HT-29 (cell line): ENCODE results near the gene CNBD2. TPM values are rescaled to one million over a fixed set of nuclear protein-coding genes. Genes with fewer than 3 reads are reported as not detected.
A peak's percentile ranks its signal among the peaks of the same experiment; 100 is the strongest.
"Not testable (repeated sequence)": the region's sequence is repeated elsewhere in the genome, so short reads cannot be mapped to it uniquely, and the experiment has no call there.

Source experiments
- DNase-seq: peaks from one replicate; pipeline ENCODE4 v3.0.0-alpha.2; 2015; ENCODE audit warnings: low spot score
- total RNA-seq: library from RNA; depleted of rRNA; stranded (reverse); fragments of >200 nt; shearing (Covaris generic); gene quantifications from 2 replicates; pipeline ENCODE4 v1.2.3, GENCODE V29; 2014; rRNA removed

CNBD2 gene
- total RNA-seq: 13.7 and 14.5 TPM in 2 replicates

DNA sequence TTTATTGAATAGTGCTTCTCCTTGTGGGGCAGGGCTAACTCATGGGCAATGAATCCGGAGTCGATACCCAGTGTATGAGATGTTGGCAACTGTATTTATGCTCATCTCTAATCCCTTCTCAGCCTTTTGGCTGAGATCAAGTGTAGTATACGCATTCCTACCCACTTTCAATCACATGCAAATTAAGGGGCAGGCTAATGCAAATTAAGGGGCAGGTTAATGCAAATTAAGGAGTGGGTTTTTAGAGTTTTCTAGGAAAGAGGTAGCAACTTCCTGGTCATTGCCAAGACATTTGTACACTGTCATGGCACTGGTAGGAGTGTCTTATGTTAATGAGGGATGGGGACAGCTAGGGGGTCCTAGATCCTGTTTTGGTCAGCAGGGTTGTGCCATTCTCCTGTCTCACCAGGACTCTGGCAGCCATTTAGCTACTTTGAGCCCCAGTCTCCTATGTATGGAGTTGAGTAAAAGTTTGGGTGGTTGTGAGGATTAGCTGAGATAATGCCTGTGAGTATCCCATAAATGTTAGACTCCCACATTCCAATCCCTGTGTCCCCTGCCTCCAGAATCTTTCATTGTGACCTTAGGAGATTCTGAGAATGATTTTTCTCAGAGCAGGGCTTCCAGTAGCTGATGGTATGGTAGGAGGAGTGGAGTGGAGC lies at the start of gene CNBD2:
CNBD2 (plus strand) TSS at position 612 of the 662 bp plus-strand sequence. CDS start 173 bp downstream, outside the sequence.
- no peak for DNase-seq

DNA sequence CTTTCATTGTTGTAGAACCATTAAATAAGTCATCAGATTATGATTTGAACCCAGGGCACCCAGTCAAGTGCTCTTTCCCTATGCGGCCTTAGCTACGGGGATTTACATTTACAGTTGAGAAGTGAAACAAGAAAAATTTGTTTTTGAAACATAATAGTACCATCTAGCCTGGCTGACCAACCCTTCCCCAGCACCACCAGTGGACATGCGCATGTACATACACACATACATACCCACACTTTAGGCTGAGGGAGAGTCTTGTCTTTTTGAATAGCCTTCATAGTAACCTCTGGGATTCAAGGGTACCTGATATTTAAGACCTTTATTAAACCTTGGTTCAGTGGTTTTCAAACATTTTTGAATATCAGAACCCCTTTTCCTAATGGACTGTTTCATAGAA lies 47.9 kb upstream of the CNBD2 start:
- no peak for DNase-seq

DNA sequence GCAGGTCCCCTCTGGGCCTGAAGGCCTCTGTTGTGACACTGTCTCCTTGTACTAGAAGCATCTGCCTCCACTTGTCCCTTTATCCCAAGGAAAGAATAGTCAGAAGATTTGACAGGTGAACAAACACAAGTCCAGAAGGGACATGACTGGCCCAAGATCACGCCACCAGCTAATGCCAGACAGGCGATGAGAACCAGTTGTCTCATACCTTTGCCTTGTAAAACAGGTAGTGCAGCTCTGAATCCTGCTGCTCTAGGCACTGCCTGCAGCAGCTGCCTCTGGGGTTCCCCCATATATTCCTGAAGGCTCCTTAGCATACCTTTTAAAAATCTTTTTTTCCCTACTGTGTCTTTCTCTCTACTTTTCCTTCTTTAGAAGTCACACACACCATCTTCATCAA lies 39.1 kb upstream of the CNBD2 start:
- no peak for DNase-seq

DNA sequence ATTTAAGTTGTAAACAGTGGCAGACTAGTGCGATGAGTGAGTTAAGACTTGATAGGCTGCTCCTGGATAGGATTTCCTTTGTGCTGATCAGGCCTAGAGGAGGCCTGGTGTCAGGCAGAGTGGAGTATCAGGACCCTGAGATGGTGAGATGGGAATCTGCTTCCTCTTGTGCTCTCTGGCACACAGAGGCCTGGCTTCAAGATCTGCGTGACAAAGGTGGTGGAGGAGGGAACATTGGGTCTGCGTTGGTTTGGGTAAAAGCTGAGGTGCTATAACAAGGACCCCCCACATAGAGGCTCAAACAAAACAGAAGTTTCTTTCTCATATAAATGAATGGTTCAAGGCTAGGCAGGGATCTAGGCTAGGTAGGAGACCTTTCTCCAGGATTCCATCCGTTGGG lies 34.3 kb upstream of the CNBD2 start:
- DNase-seq: no peak

DNA sequence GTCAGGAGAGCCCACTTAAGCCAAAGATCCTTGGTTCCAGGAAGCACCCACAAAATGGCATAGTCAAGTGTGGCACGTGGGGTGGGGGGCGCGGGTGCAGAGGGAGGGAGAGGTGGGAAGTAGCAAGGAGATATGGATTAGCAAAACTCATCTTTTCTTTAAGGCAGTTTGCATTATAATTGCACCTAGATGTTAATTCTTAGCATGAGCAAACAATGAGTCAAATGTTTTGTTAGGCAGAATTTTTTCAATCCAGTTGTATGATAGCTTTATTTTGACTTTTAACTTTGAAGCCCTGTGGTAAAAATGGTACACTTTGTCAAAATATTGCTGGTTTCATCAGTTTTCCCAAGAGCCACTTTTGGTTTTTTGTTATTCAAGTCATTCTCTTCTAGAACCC lies 29.1 kb upstream of the CNBD2 start:
- DNase-seq: no peak

DNA sequence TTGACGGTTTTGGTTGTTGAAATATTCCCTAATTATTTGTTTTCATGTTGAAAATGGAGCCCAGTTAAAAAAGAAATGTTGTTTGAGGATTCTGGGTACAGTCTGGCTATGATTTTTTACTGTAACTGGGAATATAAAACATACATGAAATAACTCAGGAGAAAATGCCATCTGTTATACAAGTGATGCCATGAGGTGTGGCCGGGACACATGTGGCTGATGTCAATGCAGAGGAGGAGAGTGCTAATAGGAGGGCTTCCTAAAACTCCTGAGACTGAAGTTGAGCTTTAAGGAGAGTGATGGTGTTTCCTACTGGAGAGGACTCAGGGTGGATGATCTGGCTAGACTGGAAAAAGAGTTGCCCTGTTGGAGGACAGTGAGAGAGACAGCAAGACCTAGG lies 26.8 kb upstream of the CNBD2 start:
- DNase-seq: no peak

DNA sequence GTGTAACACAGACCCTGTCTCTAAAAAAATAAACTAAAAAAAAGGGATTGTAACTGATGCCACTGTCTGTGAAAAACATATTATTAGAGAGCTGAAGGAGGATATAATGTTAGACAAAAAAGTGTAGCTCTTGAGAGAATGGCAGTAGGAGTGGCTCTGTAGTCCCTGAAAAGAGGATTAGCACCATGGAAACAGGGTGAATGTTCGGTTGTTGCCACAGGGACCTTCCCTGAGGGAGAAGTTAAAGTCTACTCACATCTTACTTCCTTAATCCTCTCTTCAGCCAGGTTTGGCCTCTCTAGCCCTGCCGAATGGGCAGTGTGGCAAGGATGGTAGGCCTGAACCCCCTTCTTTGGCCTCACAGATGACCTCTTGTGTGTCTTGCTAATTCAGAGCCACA lies 26.1 kb upstream of the CNBD2 start:
- DNase-seq: no peak

DNA sequence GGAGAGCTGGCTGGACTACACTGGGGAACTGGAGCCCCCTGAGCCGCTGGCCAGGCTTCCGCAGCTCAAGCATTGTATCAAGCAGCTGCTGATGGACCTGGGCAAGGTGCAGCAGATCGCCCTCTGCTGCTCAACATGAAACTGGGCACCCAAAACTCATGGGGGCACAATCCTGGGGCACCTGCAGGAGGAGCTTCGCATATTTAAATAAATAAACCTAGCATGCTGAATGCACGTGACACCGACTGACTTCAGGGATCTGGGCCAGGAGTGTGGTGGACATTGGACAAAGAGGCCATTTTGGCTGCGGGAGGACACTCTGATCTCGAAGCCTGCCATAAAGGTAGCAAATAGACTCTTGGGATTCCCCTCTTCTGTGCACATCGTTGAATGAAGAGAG lies 20.9 kb upstream of the CNBD2 start:
- peak; percentile 59 for DNase-seq

DNA sequence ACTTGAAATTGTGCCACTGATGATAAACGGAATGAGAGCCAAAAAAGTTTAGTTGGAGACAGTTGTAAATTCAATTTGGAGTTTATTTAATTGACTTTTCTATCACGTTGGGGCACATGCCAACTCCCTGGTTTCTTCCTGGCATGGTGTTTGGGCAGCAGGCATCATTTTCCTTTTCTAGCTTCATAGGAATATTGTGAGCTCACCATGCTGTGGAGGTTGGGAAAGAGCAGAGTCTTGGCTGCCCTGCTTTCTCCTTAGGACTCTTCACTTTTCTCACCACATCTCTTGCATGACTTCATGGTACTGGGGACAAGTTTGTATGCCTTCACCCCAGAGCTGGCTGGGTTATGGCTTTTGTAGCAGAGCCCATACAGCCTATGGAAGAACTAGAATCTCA lies 20.5 kb upstream of the CNBD2 start:
- no peak for DNase-seq

DNA sequence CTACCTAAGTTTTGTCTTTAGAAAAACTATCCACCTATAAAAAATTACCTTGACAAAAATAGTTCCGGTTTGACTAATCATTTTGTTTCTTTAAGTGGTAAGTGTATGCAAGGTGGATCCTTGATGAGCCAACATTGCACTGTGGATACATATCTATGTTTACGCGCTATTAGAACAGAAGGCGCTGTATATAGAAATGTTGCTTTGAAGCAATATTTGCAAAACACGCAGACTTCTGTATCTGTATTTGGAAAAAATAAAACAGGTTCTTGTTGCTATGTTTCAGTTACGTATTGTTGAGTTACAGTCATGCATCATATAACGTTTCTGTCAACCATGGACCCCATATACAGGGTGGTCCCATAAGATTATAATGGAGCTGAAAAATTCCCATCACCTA lies 18.3 kb upstream of the CNBD2 start:
- DNase-seq: no peak

DNA sequence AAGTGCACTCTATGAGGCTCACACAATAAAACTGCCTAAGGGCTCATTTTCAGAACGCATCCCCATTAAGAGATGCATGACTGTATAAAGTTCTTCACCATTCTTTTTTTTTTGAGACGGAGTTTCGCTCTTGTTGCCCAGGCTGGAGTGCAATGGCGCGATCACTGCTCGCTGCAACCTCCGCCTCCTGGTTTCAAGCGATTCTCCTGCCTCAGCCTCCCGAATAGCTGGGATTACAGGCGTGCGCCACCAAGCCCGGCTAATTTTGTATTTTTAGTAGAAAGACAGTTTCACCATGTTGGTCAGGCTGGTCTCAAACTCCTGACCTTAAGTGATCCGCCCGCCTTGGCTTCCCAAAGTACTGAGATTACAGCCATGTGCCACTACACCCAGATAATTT lies 16.3 kb upstream of the CNBD2 start:
- not testable (repeated sequence) for DNase-seq

DNA sequence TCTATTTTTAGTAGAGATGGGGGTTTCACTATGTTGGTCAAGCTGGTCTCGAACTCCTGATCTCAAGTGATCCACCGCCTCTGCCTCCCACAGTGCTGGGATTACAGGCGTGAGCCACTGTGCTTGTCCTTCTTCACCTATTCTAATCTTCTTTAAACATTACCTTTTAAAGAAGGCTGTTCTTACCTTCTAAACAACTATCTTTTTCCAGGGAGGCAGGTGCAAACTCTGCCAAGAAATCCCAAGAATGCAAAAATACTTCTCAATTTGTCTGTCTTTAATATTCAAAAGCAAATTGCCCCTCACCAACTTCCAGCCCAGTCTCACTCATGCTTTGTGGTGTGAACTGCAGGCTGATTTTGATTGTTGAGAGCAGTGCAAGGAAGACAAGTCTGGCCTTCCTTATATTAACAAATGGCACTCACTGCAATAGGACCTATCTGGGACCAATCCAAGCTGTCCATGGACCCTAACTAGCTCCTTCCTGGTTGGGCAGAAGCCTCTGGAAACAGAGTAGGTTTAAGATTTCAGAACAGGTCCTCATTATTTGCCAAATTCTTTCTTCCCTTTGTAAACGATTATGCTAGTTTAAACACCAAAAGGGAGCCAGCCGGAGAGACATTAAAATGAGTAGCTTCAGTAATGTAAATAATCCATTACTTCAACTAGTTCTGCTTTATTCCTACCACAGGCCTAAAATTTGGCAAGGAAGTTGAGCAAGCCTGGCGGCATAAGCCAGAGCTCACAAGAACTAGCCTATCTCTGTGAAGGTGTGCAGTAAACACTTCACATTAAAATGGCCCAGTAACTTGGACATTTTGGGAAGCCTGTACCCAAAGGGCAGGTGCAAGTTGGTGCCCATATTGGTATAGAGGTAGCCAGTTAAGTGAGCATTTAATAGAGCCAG lies 15.7 kb upstream of the CNBD2 start:
- peak; percentile 54 for DNase-seq

DNA sequence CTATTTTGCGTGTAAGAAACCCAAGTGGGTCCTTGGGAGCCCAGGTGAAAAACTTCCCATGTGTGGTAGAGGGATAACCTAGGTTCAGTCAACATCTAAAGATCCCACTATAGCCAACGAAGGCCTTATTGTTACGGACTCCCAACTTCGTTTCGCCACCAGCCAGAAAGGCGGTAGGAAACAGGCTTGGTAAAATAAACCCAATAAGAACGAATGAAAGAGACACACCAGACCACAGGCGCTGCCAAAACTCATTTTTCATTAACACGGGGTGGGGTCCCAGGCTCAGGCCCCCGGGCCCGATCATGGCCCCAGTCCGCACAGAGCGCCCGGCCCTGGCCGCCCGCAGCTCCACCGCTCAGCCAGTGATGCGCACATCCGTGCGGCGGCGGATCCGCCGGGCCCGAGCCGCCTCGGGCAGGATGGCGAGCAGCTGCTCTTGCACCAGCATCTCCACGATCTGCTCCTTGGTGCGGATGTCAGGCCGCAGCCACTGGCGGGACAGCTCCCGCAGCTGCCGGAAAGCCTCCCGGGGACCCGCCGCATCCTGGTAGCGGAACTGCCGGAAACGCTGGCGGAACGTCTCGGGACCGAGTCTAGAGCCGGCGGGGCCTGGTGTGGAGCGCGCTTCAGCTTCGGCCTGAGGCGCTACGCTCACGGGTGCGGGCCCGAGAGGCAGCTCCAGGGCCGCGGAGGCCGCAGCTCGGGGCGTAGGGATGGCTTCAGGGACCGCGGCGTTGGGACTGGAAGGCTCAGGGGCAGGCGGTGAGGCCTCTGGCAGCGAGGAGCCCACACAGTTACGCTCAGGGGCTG lies 14.8 kb upstream of the CNBD2 start:
- no peak for DNase-seq

DNA sequence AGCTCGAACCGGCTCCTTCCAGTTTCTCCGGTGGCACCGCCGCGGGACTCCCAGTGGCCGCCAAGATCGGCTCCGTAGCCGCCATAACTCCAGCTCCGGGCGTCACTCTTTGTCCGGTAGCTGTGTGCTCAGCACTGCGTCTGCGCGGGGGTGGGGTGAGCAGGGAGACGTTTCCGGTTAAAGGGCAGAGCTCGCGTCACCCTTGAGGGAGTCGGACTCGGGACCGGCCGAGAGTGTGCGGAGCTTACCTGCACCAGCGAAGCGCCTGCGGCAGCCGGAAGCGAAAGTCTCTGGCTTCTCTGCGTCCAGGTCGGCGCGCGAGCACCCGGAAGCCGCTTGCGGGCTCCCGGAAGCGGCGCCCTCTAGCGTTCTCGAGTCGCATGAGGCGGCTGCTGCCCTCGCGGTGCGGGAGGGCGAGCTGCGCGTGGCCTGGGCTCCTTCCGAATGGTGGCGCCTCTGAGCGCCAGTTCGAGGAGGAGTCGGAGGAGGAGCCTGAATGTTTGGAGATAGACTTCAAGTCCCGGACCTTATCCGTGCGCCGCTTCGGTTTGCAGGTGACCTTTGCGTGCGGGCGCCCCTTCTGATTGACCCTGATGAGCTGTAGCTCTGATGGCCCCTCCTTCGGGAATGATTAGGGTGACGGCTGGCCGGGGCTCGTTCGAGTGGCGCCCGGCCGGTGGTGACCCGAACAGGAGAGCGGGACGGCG lies 14.0 kb upstream of the CNBD2 start, which contains the start of gene SCAND1:
SCAND1 (minus strand) TSS at position 303 of the 707 bp plus-strand sequence; CDS start at position 85, 218 bp downstream.
- DNase-seq: peak; percentile 99

DNA sequence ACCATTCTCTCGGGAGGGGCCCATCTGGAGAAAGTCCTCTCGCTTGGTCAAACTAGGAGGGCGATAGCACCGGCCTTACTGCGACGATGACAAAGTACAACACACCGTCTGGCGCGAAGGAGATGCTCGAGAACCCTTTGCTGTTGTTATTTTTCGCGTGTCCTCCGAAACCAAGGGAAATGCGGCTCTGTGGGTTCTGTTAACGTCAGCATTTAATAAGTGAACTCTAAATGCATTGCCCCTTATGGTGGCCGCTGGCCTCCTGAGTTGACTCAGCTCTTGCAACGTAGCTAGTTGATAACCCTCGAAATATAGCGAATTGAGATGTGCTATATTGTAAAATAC lies 13.5 kb upstream of the CNBD2 start:
- DNase-seq: peak; percentile 75

DNA sequence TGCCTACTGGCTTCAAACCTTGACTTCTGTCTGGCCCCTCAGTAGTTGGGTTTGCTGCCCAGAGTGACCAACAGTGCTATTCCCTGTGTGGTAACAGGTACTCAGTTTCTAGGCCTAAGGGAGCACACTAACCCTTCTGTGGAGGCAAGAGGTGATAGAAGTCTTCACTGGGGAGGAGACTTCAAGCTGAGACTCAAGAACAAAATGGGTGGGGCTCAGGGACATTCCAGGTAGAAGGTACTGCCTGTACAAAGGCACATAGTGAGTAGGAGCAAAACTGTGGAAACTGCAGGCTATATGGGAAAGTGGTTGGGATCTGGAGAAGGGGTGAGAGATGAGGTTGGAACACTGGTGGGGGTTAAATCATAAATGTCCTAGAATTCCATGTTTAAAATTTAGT lies 11.8 kb upstream of the CNBD2 start:
- DNase-seq: peak; percentile 74

DNA sequence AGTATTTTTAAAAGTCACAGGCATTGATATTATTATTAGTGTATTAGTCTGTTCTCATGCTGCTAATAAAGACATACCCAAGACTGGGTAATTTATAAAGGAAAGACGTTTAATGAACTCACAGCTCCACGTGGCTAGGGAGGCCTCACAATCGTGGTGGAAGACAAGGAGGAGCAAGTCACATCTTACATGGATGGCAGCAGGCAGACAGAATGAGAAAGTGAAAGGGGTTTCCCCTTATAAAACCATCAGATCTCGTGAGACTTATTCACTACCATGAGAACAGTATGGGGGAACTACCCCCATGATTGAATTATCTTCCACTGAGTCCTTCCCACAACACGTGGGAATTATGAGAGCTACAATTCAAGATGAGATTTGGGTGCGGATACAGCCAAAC lies 9.1 kb upstream of the CNBD2 start:
- not testable (repeated sequence) for DNase-seq

DNA sequence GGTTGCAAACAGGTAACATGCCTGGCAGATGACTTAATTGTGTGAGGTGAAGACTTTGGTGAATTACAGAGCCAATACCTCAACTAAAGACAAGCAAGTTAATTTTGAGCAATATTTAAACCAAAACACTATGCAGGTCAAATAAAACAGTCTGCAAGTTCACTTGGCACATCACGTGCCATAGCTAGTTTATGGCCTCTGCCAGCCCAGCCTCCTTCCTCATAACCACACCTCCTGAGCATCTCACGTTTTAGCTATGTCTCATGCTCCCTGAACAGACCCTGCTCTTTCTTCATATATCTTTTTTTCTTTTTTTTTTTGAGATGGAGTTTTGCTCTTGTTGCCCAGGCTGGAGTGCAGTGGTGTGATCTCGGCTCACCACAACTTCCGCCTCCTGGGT lies 4.5 kb upstream of the CNBD2 start:
- DNase-seq: no peak

DNA sequence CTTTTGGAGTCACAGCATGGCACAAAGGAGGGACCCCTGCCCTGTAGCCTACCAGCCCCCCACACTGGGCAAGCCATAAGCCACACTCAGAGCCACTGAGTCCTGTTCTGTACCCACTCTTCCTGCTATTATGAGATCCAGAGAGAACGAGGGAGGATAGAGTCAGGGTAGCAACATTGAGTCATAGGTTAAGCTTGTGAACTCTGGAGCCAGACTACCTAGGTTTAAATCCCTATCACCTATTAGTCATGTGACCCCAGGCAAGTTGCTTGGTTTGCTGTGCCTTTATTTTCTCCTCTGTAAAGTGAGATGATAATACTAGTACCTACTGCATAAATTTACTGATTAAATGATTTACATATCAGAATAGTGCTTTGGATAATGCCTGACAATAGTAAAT lies 540 bp downstream of the CNBD2 start:
- DNase-seq: no peak

DNA sequence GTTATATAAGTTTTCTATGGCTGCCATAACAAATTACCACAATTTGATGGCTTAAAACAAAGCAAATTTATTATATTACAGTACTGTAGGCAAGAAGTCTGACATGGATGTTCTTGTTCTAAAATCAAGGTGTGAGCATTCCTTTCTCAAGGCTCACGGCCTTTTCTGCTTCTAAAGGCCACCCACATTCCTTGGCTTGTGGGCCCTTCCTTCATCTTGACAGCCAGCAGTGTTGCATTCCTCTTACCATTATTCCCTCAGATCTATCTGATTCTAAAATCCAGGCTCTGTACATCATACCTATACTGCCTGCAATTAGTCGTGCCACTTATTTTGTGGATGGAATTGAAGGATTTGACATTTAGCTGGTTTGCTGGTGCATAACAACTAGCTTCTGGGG lies 3.6 kb downstream of the CNBD2 start:
- DNase-seq: no peak

DNA sequence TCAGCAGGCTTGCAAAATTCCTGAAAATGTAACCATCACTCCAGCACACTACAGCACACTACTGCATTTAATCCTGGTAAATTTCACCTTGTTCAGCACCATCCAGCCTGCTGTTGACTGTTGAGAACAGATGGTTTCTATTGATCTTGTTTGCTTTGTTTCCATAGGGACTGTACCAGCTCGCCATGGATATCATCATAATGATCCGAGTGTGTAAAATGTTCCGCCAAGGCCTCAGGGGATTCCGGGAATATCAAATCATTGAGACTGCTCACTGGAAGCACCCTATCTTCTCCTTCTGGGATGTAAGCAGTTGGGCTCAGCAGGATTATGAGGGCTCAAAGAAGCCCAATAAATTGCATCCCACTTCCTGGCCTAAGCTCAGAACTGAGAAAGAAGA lies 4.1 kb downstream of the CNBD2 start:
- DNase-seq: no peak

DNA sequence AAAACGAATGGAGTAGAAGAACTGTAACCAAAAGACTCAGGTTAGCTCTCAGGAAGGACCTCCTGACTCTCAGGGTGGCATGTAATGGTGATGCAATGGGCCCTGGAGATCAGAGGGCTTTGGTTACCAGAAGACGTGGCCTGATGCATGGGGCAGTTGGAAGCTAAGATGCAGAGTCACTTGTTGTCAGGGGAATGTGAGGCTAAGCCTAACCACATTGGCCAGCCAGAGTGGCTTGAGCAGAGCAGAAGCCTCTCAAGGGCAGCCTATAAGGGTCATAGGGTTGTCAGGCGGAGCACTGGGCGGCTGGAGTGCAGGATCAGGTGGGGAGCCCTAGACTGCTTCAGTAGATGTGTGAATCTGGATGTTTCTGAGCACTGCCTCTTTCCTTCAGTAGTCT lies 5.9 kb downstream of the CNBD2 start:
- no peak for DNase-seq
